Natural killer cell (primary cell): Measurements from ENCODE around the gene KITLG. TPM values are rescaled to one million over a fixed set of nuclear protein-coding genes. Genes with fewer than 3 reads are reported as not detected.

Experiments used
- ATAC-seq, 3 donors: fragments of 150-1000 bp in 2 of 3; fragments of 200-7000 bp in 1 of 3; cut with Tn5 transposase; 1 replicate in 1 of 3; 2 replicates in 2 of 3; pipeline ENCODE4 v1.10.0; 2021; ENCODE audit warnings: mild to moderate bottlenecking in 2 of 3, moderate library complexity in 2 of 3
- DNase-seq, 2 donors: peaks; one replicate each; pipeline versions ENCODE4 v3.0.0 to v3.0.0-alpha.2; 2013 to 2021; ENCODE audit warnings: mixed read lengths in 1 of 2
- H3K27ac ChIP-seq: one replicate; pipeline ENCODE4 v1.5.1; 2013; ENCODE audit warnings: mild to moderate bottlenecking, low read length
- H3K27me3 ChIP-seq: one replicate; pipeline ENCODE4 v1.6.1; 2013; ENCODE audit warnings: low read length; ENCODE audit not compliant: control insufficient read depth, insufficient read depth
- H3K36me3 ChIP-seq: one replicate; pipeline ENCODE4 v1.6.1; 2013; ENCODE audit warnings: low read length; ENCODE audit not compliant: control insufficient read depth, insufficient read depth
- H3K4me1 ChIP-seq: one replicate; pipeline ENCODE4 v1.6.1; 2013; ENCODE audit warnings: low read length; ENCODE audit not compliant: control insufficient read depth, insufficient read depth
- H3K4me3 ChIP-seq: one replicate; pipeline ENCODE4 v1.5.1; 2013; ENCODE audit warnings: low read length
- H3K9me3 ChIP-seq: one replicate; pipeline ENCODE4 v1.6.1; 2013; ENCODE audit warnings: low read length; ENCODE audit not compliant: control insufficient read depth, insufficient read depth
- H3K27ac Mint-ChIP-seq, 2 donors: one replicate each; pipeline ENCODE4 v1.8.0; 2022; ENCODE audit warnings: mild to moderate bottlenecking in 2 of 2, mixed read lengths in 2 of 2, moderate library complexity in 1 of 2
- H3K27me3 Mint-ChIP-seq, 2 donors: one replicate each; pipeline ENCODE4 v1.8.0; 2022; ENCODE audit warnings: low read depth in 2 of 2, mixed read lengths in 2 of 2
- H3K36me3 Mint-ChIP-seq: one replicate; pipeline ENCODE4 v1.8.0; 2022; ENCODE audit warnings: mixed read lengths
- H3K4me1 Mint-ChIP-seq, 2 donors: one replicate each; pipeline ENCODE4 v1.8.0; 2022; ENCODE audit warnings: mixed read lengths in 2 of 2
- H3K4me3 Mint-ChIP-seq: one replicate; pipeline ENCODE4 v1.8.0; 2022; ENCODE audit warnings: mild to moderate bottlenecking, moderate library complexity, mixed read lengths
- H3K9me3 Mint-ChIP-seq, 2 donors: one replicate each; pipeline ENCODE4 v1.8.0; 2022; ENCODE audit warnings: mixed read lengths in 2 of 2
- WGBS: methylation state at CpG from one replicate; pipeline ENCODE4 v1.1.7; 2013; ENCODE audit warnings: missing lambda C conversion rate; ENCODE audit not compliant: insufficient coverage; 5-methylcytosine and 5-hydroxymethylcytosine counted together
- intact Hi-C: fragments of 100-400 bp; cut with micrococcal nuclease; formaldehyde crosslinking; loops from one replicate; pipeline ENCODE4 v1.14.2; 2022
- total RNA-seq, 4 donors: library from RNA; stranded (reverse); fragments of 120-200 nt in 1 of 4; gene quantifications; one replicate each; pipeline versions ENCODE4 v1.2.3 to v1.2.4, GENCODE V29; 2013 to 2022
- TF ChIP-seq, protein P1 (sequence below): fragments of 200-600 bp; IDR thresholded peaks from one replicate; pipeline ENCODE4 v1.8.0; 2022; ENCODE audit warnings: antibody characterized with exemption

The KITLG gene
- total RNA-seq, 3 donors from 2014 or later (not counting 1 experiment from before 2014, with no cell fraction given): not detected

DNA sequence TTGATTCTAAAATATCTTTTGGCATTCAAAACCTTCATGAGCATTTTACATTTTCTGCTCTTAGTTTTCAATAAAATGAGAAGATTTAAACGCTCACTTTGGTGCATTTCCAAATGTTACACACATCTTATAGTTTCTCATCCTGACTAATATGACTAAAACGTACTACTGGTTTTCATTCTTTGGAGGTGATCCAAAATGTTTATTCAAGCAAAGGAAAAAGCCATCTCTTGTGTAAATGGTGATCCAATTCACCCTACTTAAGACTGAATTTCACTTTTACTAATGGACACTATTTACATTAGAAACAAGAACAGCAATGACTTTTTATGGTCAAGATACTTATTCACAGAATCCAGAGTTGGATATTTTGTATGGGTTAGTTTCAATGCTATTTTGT is 86.6 kb downstream of the KITLG start:
- ATAC-seq: no peak
- Mint-ChIP-seq H3K4me1 (no peaks in the 10 kb centered on the region), H3K9me3 (peaks cover 3 to 8% of the 10 kb centered on the region in 2 donors), H3K36me3 (no peaks in the 10 kb centered on the region), H3K4me3 (no peak overlapping the region), H3K27me3 (no peaks in the 10 kb centered on the region), H3K27ac (no peak overlapping the region)
- Histone ChIP-seq H3K9me3 (no peaks in the 10 kb centered on the region), H3K27me3 (no peaks in the 10 kb centered on the region), H3K36me3 (no peaks in the 10 kb centered on the region), H3K4me3 (no peak overlapping the region), H3K4me1 (no peaks in the 10 kb centered on the region), H3K27ac (no peak overlapping the region)
- intact Hi-C loops: no loop called here
- 79% methylated on average over 2 of the region's 2 CpGs for WGBS
- no peak for DNase-seq
- TF ChIP-seq, protein P1, sequence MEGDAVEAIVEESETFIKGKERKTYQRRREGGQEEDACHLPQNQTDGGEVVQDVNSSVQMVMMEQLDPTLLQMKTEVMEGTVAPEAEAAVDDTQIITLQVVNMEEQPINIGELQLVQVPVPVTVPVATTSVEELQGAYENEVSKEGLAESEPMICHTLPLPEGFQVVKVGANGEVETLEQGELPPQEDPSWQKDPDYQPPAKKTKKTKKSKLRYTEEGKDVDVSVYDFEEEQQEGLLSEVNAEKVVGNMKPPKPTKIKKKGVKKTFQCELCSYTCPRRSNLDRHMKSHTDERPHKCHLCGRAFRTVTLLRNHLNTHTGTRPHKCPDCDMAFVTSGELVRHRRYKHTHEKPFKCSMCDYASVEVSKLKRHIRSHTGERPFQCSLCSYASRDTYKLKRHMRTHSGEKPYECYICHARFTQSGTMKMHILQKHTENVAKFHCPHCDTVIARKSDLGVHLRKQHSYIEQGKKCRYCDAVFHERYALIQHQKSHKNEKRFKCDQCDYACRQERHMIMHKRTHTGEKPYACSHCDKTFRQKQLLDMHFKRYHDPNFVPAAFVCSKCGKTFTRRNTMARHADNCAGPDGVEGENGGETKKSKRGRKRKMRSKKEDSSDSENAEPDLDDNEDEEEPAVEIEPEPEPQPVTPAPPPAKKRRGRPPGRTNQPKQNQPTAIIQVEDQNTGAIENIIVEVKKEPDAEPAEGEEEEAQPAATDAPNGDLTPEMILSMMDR: no peak

DNA sequence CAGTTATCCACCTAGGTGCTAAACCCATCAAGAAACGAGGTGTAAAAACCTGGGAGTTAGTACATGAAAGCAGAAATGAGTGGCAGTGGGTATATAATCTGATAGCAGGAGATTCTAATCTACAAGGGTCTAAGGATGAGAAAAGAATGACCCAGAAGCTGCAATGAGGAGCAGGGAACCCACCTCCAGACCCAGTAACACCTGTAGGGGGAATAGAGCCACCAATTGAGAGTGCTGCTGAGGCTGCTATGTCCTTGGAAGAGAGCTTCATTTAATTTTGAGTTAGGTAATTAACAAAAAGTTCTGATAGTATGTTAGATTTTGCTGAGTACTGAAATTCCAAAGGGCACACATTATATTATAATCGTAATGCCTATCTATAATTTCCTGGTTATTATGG is 89.8 kb downstream of the KITLG start:
- no peak overlapping the region for H3K4me3 ChIP-seq
- intact Hi-C loops: no loop called here
- no peaks in the 10 kb centered on the region for H3K36me3 ChIP-seq
- H3K27me3 Mint-ChIP-seq: no peaks in the 10 kb centered on the region
- H3K27ac Mint-ChIP-seq: no peak overlapping the region
- H3K9me3 ChIP-seq: no peaks in the 10 kb centered on the region
- peaks cover 0 to 3% of the 10 kb centered on the region in 2 donors for H3K9me3 Mint-ChIP-seq
- WGBS: 33% methylated on average over 1 of the region's 2 CpGs
- H3K36me3 Mint-ChIP-seq: no peaks in the 10 kb centered on the region
- ATAC-seq (no peak), DNase-seq (no peak)
- H3K27me3 ChIP-seq: no peaks in the 10 kb centered on the region
- no peaks in the 10 kb centered on the region for H3K4me1 ChIP-seq
- H3K4me1 Mint-ChIP-seq: no peaks in the 10 kb centered on the region
- no peak overlapping the region for H3K27ac ChIP-seq
- H3K4me3 Mint-ChIP-seq: no peak overlapping the region
- TF ChIP-seq, protein P1: no peak

DNA sequence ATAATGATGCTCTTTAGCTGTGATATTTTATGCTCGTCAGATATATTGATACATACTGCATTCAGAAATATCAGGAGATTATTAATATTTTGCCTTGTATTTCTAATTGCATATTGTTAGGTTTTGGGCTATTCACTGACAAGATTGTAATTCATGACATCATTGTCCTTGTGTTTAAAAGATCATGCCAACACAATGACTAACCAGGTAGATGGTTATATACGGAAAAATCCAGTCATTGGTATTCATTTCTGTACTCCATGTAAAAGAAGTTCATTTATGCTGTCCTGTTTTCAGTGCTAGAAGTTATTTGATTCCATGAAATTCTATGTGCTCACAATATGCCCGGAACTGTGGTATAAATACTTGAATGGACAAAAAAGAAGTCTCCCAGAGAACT is 107.5 kb downstream of the KITLG start:
- WGBS: 81% methylated on average over 2 of the region's 3 CpGs
- peaks cover 9 to 12% of the 10 kb centered on the region in 2 donors for H3K9me3 Mint-ChIP-seq
- Histone ChIP-seq H3K27ac (no peak overlapping the region), H3K36me3 (no peaks in the 10 kb centered on the region), H3K4me3 (no peak overlapping the region), H3K4me1 (no peaks in the 10 kb centered on the region), H3K27me3 (no peaks in the 10 kb centered on the region), H3K9me3 (no peaks in the 10 kb centered on the region)
- H3K27ac Mint-ChIP-seq: no peak overlapping the region
- intact Hi-C loops: no loop called here
- no peak overlapping the region for H3K4me3 Mint-ChIP-seq
- no peaks in the 10 kb centered on the region for H3K4me1 Mint-ChIP-seq
- TF ChIP-seq, protein P1: no peak
- H3K36me3 Mint-ChIP-seq: peaks cover 7% of the 10 kb centered on the region
- H3K27me3 Mint-ChIP-seq: no peaks in the 10 kb centered on the region
- ATAC-seq: no peak
- DNase-seq: no peak

DNA sequence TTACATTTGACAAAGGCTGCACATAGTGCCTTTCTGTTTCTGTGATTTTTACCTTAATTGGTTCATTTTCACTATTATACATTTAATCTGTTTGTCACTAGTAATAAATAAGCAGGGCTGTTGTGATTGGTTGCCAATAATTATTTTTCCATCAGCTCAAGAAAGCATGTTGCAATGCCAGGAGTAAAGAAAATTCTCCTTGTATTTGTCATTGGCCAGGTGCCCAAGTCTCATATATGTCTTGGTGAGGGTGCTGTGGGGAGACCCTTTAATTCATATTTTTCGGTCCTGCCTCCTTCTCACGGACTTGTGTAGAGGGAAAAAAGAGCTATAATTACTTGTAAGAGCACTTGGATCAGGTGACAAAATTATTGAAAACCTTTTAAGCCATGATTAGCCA is 108.0 kb downstream of the KITLG start:
- Histone ChIP-seq H3K4me1 (no peaks in the 10 kb centered on the region), H3K36me3 (no peaks in the 10 kb centered on the region), H3K27me3 (no peaks in the 10 kb centered on the region), H3K27ac (no peak overlapping the region), H3K4me3 (no peak overlapping the region), H3K9me3 (no peaks in the 10 kb centered on the region)
- Mint-ChIP-seq H3K4me3 (no peak overlapping the region), H3K27ac (no peak overlapping the region), H3K27me3 (no peaks in the 10 kb centered on the region), H3K4me1 (no peaks in the 10 kb centered on the region), H3K36me3 (peaks cover 7% of the 10 kb centered on the region), H3K9me3 (peaks cover 9 to 12% of the 10 kb centered on the region in 2 donors)
- TF ChIP-seq, protein P1: no peak
- WGBS: 75% methylated on average over 2 of the region's 2 CpGs
- ATAC-seq: no peak
- no peak for DNase-seq
- intact Hi-C loops: no loop called here
